Ramos (cell line): Measurements from ENCODE around the gene DAB2.

Source experiments
- in situ Hi-C: fragments of 300-500 bp; cut with MboI; formaldehyde crosslinking; loops from one replicate; pipeline ENCODE4 v1.14.3; 2022; ENCODE audit warnings: low sequenced_read_pairs; ENCODE audit not compliant: unreplicated experiment

Gene DAB2

GRCh38 chr5:39448506-39449128, 23.8 kb upstream of the DAB2 start:
- in situ Hi-C loops: no loop called here

DNA sequence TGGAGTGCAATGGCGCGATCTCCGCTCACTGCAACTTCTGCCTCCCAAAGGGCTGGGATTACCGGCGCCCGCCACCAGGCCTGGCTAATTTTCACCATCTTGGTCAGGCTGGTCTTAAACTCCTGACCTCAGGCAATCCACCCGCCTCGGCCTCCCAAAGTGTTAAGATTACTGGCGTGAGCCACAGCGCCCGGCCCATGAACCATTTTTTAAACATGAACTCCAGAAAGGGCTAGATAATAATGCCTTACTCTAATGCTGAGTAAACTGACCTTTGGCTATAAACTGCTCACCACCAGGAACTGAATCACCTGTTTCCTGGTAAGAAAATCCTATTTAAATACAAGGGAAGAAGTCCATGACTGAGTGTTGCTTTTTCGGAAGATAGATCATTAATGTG, 23.2 kb upstream of the DAB2 start:
- in situ Hi-C loops: no loop called here

DNA sequence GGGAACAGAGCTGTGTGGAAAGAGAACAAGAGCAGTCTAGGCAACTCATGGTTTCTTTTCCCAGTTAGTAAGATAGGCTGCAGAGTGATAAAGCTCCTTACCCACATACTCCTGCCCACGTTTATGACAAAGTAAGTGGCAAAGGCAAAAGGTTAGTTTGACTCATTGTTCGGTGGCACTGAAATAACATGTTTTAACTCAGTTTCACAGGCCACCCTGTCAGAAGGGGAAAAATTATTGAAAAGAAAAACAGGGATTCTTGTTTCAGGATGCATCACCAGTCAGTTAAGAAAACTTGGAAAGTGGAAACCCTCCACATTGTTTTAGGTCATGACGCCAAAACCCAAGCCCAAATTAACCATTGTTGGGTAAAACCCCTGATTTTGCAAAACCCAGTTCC, 22.3 kb upstream of the DAB2 start:
- in situ Hi-C loops: no loop called here

DNA sequence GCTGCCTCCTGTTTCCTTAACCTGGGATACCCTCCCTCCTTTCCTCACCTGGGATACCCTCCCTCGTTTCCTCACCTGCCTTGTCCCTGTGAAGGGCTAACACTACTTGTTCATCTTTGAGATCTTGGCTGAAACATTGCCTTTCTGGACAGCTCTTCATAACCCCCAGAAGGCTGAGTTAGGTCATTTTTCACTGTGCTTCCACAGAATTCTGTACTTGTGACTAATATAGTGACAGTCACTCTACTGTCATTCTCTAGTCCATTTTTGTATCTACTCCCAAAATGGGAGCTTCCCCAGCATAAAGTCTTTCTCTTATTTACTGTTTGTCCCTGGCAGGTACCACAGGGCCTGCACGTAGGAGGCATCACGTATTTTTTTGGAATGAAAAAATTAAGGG, 21.5 kb upstream of the DAB2 start:
- in situ Hi-C loops: no loop called here

DNA sequence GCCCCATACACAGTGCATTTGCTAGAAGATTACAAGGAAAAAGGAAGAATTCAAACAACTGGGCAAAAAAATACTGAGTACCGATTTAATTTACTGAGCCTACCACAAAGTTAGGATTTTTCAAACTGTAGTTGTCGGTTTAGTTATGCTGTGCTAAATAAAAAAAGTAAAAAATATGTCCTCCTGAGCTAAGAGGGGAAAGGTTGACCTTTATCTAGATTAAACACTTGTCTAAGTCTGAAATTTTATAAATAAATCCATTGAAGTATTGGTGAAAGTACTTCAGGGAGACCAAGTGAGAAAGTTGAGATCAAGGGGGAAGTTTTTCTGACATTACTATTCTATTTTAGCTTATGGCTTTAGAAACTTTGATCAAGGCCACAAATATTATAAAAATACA, 19.1 kb upstream of the DAB2 start:
- in situ Hi-C loops: no loop called here

DNA sequence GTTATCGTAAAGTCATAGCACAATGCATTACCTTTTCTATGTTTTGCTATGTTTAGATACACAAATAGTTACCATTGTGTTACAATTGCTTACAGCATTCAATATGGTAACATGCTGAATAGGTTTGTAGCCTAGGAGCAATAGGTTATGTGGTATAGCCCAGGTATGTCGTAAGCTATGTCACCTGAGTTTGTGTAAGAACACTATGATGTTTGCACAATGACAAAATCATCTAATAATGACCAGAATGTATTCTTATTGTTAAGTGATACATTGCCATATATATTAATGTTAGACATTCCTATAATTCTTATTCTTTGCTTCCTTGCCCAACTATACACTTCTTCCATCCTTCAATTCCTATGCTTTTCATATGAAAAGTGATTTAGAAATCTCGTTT, 18.2 kb upstream of the DAB2 start:
- in situ Hi-C loops: no loop called here

GRCh38 chr5:39441838-39442237, 17.1 kb upstream of the DAB2 start:
- in situ Hi-C loops: no loop called here

GRCh38 chr5:39440958-39441624, 16.3 kb upstream of the DAB2 start:
- in situ Hi-C loops: no loop called here

- in situ Hi-C loops: no loop called here
These were observed 15.6 kb upstream of the DAB2 start for GRCh38 chr5:39440192-39440957.

- in situ Hi-C loops: no loop called here
These were observed 14.9 kb upstream of the DAB2 start for GRCh38 chr5:39439582-39440162.

DNA sequence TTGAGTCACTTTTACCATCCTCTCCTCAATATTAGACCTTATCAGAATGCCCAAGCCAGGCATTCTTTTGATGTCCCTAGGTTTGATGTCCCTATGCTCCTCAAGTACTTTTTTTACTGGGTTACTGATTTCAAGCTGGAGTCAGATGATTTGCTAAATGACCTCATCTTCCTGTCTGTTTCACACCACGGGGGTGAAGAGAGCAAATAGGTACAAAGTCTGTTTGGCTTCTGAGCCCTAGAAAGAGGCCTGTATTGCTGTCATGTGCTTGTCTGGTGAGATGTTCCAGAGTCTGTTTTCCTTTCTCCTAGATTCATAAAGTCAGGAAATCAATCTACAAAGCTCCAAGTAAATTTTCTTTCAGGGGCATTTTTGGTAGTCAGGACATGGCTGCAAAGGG, 12.7 kb upstream of the DAB2 start:
- in situ Hi-C loops: no loop called here

- in situ Hi-C loops: no loop called here
These were observed 9.1 kb upstream of the DAB2 start for GRCh38 chr5:39433848-39434247.

DNA sequence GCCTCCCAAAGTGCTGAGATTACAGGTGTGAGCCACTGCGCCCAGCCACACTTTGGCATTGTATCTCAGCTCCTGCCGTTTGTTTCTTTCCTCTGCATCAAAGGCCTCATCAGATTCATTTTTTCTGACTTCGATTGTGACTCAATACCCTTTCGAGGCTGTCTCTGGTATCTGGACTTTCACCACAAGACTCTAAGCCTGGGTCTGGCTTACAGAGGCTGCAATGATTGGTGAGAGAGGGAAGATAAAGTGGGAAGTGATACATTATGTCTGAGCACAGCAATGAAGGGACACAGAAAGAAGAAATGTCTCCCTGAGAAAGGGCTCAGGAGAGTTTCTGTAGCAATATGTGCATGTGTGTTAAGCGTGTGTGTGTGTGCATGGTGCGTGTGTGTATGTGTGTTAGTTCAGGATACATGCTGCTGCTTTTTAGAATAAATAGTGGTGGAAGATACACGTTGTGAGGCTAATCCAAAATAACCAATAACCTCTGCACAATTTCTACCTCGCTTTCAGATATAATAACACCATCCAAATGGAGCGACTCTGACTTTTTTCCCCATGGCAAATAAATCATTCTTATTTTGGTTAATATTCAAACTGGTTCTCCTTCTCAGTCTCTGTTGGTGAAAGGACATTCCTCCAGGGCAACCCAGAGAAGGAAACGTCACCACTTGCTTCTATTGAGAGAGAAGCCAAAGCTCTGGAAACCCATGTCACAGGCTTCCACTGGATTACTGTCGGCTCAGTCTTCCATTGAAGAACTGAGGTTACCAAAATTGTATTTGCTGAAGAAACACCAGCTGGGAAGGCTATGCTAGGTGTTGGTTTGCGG, 8.1 kb upstream of the DAB2 start:
- in situ Hi-C loops: no loop called here

GRCh38 chr5:39430461-39430860, 5.7 kb upstream of the DAB2 start:
- in situ Hi-C loops: no loop called here

DNA sequence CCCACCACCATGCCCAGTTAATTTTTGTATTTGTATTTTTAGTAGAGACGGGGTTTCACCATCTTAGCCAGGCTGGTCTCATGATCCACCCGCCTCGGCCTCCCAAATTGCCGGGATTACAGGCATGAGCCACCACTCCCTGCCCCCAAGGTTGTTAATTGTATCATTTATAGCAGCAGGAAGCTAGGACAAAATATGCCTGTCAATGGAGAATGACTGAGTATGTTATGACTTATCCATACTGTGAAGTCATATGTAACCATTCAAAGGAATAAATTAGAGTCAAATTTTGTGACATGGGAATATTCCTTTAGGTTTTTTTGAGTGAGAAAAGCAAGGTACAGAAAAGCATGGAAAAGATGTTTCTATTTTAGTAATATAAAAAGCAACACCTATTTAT, 3.9 kb upstream of the DAB2 start:
- in situ Hi-C loops: no loop called here

GRCh38 chr5:39427633-39428032, 2.9 kb upstream of the DAB2 start:
- in situ Hi-C loops: no loop called here

DNA sequence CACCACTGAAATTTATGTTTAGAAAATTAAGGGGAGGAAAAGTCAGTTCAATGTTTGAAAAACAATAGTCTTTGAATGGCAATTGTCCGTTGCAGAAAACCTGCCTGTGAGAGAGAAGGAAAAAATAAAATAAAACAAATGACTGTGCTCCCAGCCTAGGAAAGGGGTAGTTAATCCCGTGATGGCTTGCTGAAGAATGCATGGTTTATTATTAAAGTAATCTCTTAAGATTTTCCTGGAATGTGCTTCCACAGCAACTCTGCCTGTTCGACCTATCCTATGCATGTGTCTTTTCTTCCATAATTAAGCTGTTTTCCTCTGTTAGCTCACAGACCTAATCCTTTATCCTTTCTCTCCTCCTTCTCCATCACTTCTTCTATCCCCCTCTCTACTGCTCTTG, 2.4 kb upstream of the DAB2 start:
- in situ Hi-C loops: no loop called here

- in situ Hi-C loops: no loop called here
These were observed 1.9 kb upstream of the DAB2 start for GRCh38 chr5:39426746-39427105.

DNA sequence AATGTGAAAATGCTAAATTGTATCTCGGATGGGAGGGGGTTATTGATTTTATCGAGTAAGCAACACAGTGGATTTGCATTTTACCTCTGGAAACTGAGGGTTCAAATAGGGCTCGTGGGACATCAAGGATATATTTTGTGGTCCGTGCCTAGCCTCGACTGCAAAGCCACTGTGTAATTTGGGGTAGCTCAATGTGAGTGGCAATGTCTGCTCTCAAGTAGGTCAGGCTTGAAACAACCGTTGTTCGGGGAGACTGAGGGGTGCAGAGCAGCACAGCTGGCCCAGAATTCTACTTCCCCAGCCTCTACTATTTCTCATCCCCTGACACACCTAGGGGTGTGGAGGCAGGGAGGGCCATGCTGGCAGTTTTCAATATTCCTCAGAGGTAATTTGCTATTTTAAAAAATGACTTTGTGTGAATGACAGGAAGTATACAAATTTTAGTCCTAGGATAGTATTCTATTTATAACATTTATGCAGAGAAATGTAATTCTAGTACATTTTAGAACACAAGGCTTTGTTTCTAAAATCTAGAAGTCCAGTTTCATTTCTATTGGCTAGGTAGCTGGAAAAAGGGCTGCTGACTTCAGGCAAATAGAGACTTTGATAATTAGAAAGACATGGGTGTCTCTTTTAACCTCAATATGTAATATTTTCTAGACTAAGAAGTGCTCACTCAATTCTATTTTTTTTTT, 1.4 kb upstream of the DAB2 start:
- in situ Hi-C loops: no loop called here

GRCh38 chr5:39423331-39423751, 1.4 kb downstream of the DAB2 start:
- in situ Hi-C loops: no loop called here
